Cardiac muscle cell (in vitro differentiated cells and primary cell): Measurements from ENCODE around the gene CEMIP. TPM values are rescaled to one million over a fixed set of nuclear protein-coding genes. Genes with fewer than 3 reads are reported as not detected.

Source experiments
- DNase-seq, 2 donors: peaks; one replicate each; pipeline versions ENCODE4 v3.0.0 to v3.0.0-alpha.2; 2010 to 2017; ENCODE audit warnings: low read depth in 1 of 2, low spot score in 1 of 2
- H3K27ac ChIP-seq: fragments of 200-600 bp; sonication (generic); 2 replicates; pipeline ENCODE4 v1.5.1; 2016
- H3K27me3 ChIP-seq: fragments of 200-600 bp; sonication (generic); 2 replicates; pipeline ENCODE4 v1.6.0; 2016; ENCODE audit warnings: control low read depth
- H3K36me3 ChIP-seq: fragments of 200-600 bp; sonication (generic); 2 replicates; pipeline ENCODE4 v1.5.1; 2016; ENCODE audit warnings: control low read depth
- H3K4me1 ChIP-seq: fragments of 200-600 bp; sonication (generic); 2 replicates; pipeline ENCODE4 v1.8.1; 2017; ENCODE audit warnings: low read depth, mild to moderate bottlenecking, mixed run types
- H3K4me3 ChIP-seq: fragments of 200-600 bp; sonication (generic); 2 replicates; pipeline ENCODE4 v1.5.1; 2016; ENCODE audit warnings: mild to moderate bottlenecking
- H3K9me3 ChIP-seq: fragments of 200-600 bp; sonication (generic); 2 replicates; pipeline ENCODE4 v1.5.1; 2017; ENCODE audit warnings: low read depth, mild to moderate bottlenecking, control low read depth
- polyA plus RNA-seq: library from polyadenylated mRNA; unstranded; fragments of >200 nt; fragmentation: Nextera tagmentation; extraction: Ambion mirVana; gene quantifications from 2 replicates; pipeline ENCODE4 v1.2.1, GENCODE V29; 2016
- total RNA-seq: library from RNA; depleted of rRNA; stranded (reverse); fragments of >200 nt; gene quantifications from 2 replicates; pipeline ENCODE4 v1.2.3, GENCODE V29; 2016
- TF ChIP-seq, protein P1 (sequence below): IDR thresholded peaks from 2 replicates; pipeline ENCODE4 v1.5.1; 2012; ENCODE audit warnings: low read depth, mild to moderate bottlenecking, low read length

The CEMIP gene
- total and polyA plus RNA-seq, 2 experiments from 2014 or later = 0.12 to 1.9 TPM

DNA sequence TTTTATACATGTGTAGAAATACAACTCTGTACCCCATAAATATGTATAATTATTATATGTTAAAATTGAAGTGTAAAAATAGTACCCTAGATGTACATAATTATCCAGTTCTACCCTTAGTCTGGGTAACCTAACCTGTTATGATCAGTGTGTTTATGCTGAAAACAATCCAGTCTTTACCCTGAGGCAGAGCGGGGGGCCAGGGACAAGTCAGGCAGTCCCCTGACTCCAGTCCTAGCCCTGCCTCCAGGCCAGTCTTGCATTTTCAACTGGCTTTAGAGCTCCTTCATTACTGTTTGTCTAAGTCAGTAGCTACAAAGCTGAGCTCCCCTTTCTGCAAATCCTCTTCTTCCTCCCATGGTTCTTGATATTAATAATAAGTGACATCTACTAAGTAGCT, 207.3 kb downstream of the CEMIP start:
- H3K4me1 ChIP-seq = peaks cover 13% of the 10 kb centered on the region
- H3K27me3 ChIP-seq = no peaks in the 10 kb centered on the region
- H3K36me3 ChIP-seq = no peaks in the 10 kb centered on the region
- H3K9me3 ChIP-seq = no peaks in the 10 kb centered on the region
- TF ChIP-seq, protein P1, sequence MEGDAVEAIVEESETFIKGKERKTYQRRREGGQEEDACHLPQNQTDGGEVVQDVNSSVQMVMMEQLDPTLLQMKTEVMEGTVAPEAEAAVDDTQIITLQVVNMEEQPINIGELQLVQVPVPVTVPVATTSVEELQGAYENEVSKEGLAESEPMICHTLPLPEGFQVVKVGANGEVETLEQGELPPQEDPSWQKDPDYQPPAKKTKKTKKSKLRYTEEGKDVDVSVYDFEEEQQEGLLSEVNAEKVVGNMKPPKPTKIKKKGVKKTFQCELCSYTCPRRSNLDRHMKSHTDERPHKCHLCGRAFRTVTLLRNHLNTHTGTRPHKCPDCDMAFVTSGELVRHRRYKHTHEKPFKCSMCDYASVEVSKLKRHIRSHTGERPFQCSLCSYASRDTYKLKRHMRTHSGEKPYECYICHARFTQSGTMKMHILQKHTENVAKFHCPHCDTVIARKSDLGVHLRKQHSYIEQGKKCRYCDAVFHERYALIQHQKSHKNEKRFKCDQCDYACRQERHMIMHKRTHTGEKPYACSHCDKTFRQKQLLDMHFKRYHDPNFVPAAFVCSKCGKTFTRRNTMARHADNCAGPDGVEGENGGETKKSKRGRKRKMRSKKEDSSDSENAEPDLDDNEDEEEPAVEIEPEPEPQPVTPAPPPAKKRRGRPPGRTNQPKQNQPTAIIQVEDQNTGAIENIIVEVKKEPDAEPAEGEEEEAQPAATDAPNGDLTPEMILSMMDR = no peak
- no peak for DNase-seq
- no peak overlapping the region for H3K4me3 ChIP-seq
- no peak overlapping the region for H3K27ac ChIP-seq

DNA sequence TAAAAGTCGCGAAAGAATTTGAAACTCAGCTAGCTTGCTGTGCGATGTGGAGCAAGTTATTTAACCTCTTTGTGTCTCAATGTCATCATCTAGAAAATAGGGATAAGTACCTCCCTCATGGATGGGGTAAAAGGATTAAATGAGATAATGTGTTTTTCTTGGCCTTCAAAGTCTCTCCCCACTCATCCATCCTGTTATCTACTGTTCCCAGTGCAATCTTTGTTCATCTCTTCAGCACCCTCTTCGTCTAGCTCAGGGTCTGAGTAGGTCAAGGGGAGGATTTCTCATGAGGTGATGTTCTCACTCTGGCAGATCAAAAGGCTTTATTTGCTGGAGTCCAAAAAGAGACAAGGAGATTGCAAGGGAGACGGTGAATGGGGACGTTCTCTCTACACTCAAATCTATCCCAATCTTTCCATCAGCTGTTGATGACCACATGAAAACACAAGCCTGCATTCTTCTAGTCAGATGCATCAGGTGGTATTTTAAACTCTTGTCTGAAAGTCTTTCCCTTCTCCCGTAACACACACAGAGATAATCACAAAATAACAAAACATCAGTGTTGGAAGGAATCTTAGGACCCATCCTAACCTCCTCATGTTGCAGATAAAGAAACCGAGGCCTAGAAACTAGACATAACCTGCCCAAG, 209.1 kb downstream of the CEMIP start:
- Histone ChIP-seq H3K9me3 (no peaks in the 10 kb centered on the region), H3K4me1 (peaks cover 13% of the 10 kb centered on the region), H3K27ac (no peak overlapping the region), H3K4me3 (peak overlapping the region; percentile 60), H3K36me3 (no peaks in the 10 kb centered on the region), H3K27me3 (no peaks in the 10 kb centered on the region)
- TF ChIP-seq, protein P1 = no peak
- DNase-seq = no peak

DNA sequence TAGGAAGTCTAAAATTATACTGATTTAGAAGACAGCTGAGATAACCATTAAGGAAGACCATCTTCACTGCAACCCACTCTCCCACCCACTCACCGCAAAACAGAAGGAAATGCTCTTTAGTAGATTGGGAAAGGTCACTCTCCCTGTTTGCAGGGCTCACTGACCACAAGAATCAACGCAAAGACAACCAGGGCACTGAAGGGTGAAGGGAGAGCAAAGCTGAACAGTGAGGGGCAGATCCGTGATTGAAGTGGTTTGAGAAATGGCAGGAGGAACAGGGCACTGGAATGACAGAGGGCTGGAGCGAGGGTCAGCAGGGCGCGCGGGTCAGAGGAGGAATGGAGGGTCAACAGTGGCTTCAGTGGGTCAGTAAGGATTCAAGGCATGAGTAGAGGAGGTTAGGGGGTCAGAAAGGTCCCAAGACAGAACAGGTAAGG, 209.9 kb downstream of the CEMIP start:
- H3K27me3 ChIP-seq = no peaks in the 10 kb centered on the region
- peaks cover 13% of the 10 kb centered on the region for H3K4me1 ChIP-seq
- TF ChIP-seq, protein P1 = no peak
- H3K4me3 ChIP-seq = peak overlapping the region; percentile 60
- peak in 1 of 2 donors; percentile 6 for DNase-seq
- no peaks in the 10 kb centered on the region for H3K36me3 ChIP-seq
- H3K9me3 ChIP-seq = no peaks in the 10 kb centered on the region
- H3K27ac ChIP-seq = peak overlapping the region; percentile 61

DNA sequence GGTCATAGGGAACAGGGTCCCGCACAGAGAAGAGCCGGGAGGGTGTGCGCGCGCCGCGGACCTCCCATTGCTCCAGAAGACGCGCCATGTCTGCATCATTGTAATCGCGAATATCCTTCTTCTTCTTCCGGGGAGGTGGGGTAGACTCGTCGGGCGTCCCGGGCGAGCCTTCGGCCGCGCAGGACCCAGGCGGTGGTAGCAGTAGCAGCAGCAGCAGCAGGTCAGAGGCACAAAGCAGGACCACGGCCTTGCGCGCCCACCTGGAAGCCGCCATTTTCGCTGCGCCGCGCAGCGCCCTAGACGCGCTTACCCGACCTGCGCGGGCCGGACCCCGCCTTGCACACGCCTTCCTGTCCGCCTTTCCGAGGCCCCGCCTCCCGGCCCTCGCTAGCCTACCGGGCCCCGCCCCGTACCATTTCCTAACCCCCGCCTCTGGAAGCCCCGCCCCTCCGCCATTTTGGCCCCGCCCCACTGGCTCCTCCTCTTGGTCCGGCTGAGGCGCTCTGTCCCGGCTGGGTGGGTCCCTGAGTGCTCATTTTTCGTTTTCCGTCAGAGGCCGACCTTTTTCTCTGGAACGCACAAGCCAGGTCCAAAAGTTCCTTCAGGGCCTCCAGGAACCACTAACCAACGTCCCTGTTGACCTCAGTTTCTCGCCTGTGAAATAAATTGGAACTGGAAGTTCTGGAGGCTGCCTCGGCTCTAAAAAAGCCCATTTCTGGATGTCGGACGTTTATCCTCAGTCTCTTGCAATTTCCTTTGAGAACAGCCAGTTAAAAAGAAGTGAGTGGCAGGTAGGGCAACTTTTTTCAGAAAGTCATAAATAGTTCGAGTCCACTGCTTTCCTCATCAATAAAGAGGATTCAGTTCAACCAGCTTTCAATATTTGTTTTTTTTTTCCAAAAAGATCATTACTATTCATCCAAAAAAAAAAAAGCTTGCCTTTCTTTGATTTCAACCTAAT, 210.6 kb downstream of the CEMIP start, which contains the start of gene MESD:
Gene MESD (minus strand): TSS at position 302 of the 961 bp plus-strand sequence. CDS start 28 bp downstream, at position 274.
- DNase-seq = peak; percentile 97
- H3K27ac ChIP-seq = peak within 1 kb of the TSS; percentile 61

DNA sequence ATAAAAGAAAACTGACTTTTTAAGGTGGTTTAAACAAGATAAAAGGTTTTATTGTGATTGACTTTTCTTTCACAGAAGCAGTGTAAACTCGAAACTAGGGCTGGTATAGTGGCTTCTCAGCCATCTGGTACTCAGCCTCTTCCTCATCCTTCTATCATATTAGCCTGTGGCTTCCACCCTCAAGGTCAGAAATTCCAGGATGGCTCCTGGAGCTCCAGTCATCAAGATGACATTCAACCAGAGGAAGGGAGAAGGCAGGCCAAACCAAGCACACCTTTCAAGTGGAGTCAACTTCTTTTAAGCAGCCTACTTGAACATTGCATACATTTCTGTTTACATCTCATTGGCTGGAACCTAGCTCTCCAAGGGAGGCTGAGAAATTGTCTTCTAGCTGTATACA, 211.8 kb downstream of the CEMIP start:
- Histone ChIP-seq H3K4me3 (no peak overlapping the region), H3K27me3 (no peaks in the 10 kb centered on the region), H3K9me3 (no peaks in the 10 kb centered on the region), H3K4me1 (peaks cover 13% of the 10 kb centered on the region), H3K27ac (no peak overlapping the region), H3K36me3 (no peaks in the 10 kb centered on the region)
- TF ChIP-seq, protein P1 = no peak
- no peak for DNase-seq

More for the DNA sequence above, 210.6 kb downstream of the CEMIP start, which contains the start of gene MESD:
- H3K27me3 ChIP-seq = no peaks in the 10 kb centered on the region
- TF ChIP-seq, protein P1 = no peak
- no peaks in the 10 kb centered on the region for H3K9me3 ChIP-seq
- no peaks in the 10 kb centered on the region for H3K36me3 ChIP-seq
- peak within 1 kb of the TSS; percentile 60 for H3K4me3 ChIP-seq
- H3K4me1 ChIP-seq = peaks cover 13% of the 10 kb centered on the region
